ENCODE data around the gene AKAP11.
A peak's percentile ranks its signal among the peaks of the same experiment; 100 is the strongest.

AKAP11 gene

GRCh38 chr13:42327725-42328124, 55.8 kb downstream of the AKAP11 start:
- no peak for DNase-seq
- intact Hi-C loops (cut with DNase I), result no loop called here

- intact Hi-C loops (cut with DNase I), result no loop called here
- DNase-seq, result no peak
Measured at GRCh38 chr13:42328672-42329071, 56.7 kb downstream of the AKAP11 start.

GRCh38 chr13:42329239-42329638, 57.3 kb downstream of the AKAP11 start:
- DNase-seq, result no peak
- intact Hi-C loops (cut with DNase I), result no loop called here

GRCh38 chr13:42331009-42331408, 59.1 kb downstream of the AKAP11 start:
- DNase-seq, result no peak
- intact Hi-C loops (cut with DNase I), result no loop called here

GRCh38 chr13:42333613-42334328, 61.8 kb downstream of the AKAP11 start:
- intact Hi-C loops (cut with DNase I), result no loop called here

GRCh38 chr13:42334329-42334706, 62.4 kb downstream of the AKAP11 start:
- DNase-seq, result no peak
- intact Hi-C loops (cut with DNase I), result no loop called here

More at GRCh38 chr13:42333613-42334328, 61.8 kb downstream of the AKAP11 start:
- DNase-seq, result peak in 1 of 42 donors; percentile 9

- no peak for DNase-seq
- intact Hi-C loops (cut with DNase I), result no loop called here
Measured at GRCh38 chr13:42337808-42338600, 66.1 kb downstream of the AKAP11 start.

- peak in 7 of 42 donors; percentile 16 to 55 (median 29) for DNase-seq
- intact Hi-C loops (cut with DNase I), result no loop called here
Measured at GRCh38 chr13:42345367-42345766, 73.4 kb downstream of the AKAP11 start.

GRCh38 chr13:42348576-42348975, 76.6 kb downstream of the AKAP11 start:
- intact Hi-C loops (cut with DNase I), result no loop called here
- DNase-seq, result no peak

GRCh38 chr13:42350141-42350540, 78.2 kb downstream of the AKAP11 start:
- intact Hi-C loops (cut with DNase I), result no loop called here
- DNase-seq, result no peak

GRCh38 chr13:42354241-42355091, 82.5 kb downstream of the AKAP11 start:
- intact Hi-C loops (cut with DNase I), result no loop called here
- DNase-seq, result peak in 3 of 42 donors; percentile 17 to 29 (median 19)

GRCh38 chr13:42355092-42355485, 83.1 kb downstream of the AKAP11 start:
- intact Hi-C loops (cut with DNase I), result no loop called here
- DNase-seq, result no peak

GRCh38 chr13:42355491-42356183, 83.7 kb downstream of the AKAP11 start:
- intact Hi-C loops (cut with DNase I), result no loop called here

GRCh38 chr13:42356184-42356575, 84.2 kb downstream of the AKAP11 start:
- DNase-seq, result no peak
- intact Hi-C loops (cut with DNase I), result no loop called here

More at GRCh38 chr13:42355491-42356183, 83.7 kb downstream of the AKAP11 start:
- DNase-seq, result no peak

- intact Hi-C loops (cut with DNase I), result no loop called here
- DNase-seq, result no peak
Measured at GRCh38 chr13:42360046-42360574, 88.2 kb downstream of the AKAP11 start.

GRCh38 chr13:42361701-42362100, 89.7 kb downstream of the AKAP11 start:
- DNase-seq, result no peak
- intact Hi-C loops (cut with DNase I), result no loop called here

GRCh38 chr13:42363941-42364612, 92.1 kb downstream of the AKAP11 start:
- DNase-seq, result no peak
- intact Hi-C loops (cut with DNase I), result no loop called here

GRCh38 chr13:42364613-42365000, 92.7 kb downstream of the AKAP11 start:
- intact Hi-C loops (cut with DNase I), result no loop called here
- DNase-seq, result no peak

Data from head of caudate nucleus (tissue), 42 donors.